Left lung (tissue), 10 donors: ENCODE results near the gene RALA. TPM values are rescaled to one million over a fixed set of nuclear protein-coding genes. Genes with fewer than 3 reads are reported as not detected.

Experiments used
- ATAC-seq: fragments of 200-7000 bp; cut with Tn5 transposase; one replicate; pipeline ENCODE4 v1.9.1; 2020; ENCODE audit warnings: moderate library complexity
- DNase-seq, 4 donors: peaks; one replicate each; pipeline ENCODE4 v3.0.0-alpha.2; 2013 to 2020
- H3K27ac ChIP-seq, 2 donors: fragments of 200-600 bp; sonication (generic) in 1 of 2; one replicate each; pipeline versions ENCODE4 v1.5.0 to v1.8.0; 2020 to 2021
- H3K27me3 ChIP-seq, 2 donors: fragments of 200-600 bp; sonication (generic) in 1 of 2; one replicate each; pipeline versions ENCODE4 v1.5.0 to v1.8.0; 2020 to 2021
- H3K36me3 ChIP-seq, 2 donors: fragments of 200-600 bp; sonication (generic) in 1 of 2; one replicate each; pipeline versions ENCODE4 v1.5.0 to v1.8.0; 2020 to 2021
- H3K4me1 ChIP-seq, 2 donors: fragments of 200-600 bp; one replicate each; pipeline ENCODE4 v1.8.0; 2021
- H3K4me3 ChIP-seq, 2 donors: fragments of 200-600 bp; sonication (generic) in 1 of 2; one replicate each; pipeline versions ENCODE4 v1.5.0 to v1.8.0; 2020 to 2021; ENCODE audit warnings: mild to moderate bottlenecking in 1 of 2
- H3K9me3 ChIP-seq, 2 donors: fragments of 200-600 bp; sonication (generic) in 1 of 2; one replicate each; pipeline versions ENCODE4 v1.5.0 to v1.8.0; 2020 to 2021
- CTCF ChIP-seq, 2 donors: fragments of 200-600 bp; sonication (generic) in 1 of 2; IDR thresholded peaks; one replicate each; pipeline versions ENCODE4 v1.5.0 to v1.8.0; 2021; ENCODE audit warnings: antibody characterized with exemption in 2 of 2
- intact Hi-C, 2 donors: fragments of 100-400 bp; cut with DNase I; formaldehyde crosslinking; loops; one replicate each; pipeline versions ENCODE4 v1.11.2 to v1.14.2; 2022
- polyA plus RNA-seq, 6 donors: library from polyadenylated mRNA; unstranded; fragments of 120-200 nt; gene quantifications; one replicate each; pipeline ENCODE4 v1.2.1, GENCODE V29; 2013; ENCODE audit not compliant: insufficient read length in 6 of 6
- total RNA-seq, 2 donors: library from RNA; stranded (reverse); fragmentation: NEBNext Ultra II Directional; extraction: Animal tissue kit (Norgen Biotek cat#: 25700); gene quantifications; one replicate each; pipeline ENCODE4 v1.2.1, GENCODE V29; 2021
- donor health status: DM: no; HTN: yes; CAD: no.
- donor health status: DM: no; HTN: no; CAD: no.

Gene RALA
- total and polyA plus RNA-seq, 8 donors, result 45.8 to 114 (median 91.5) TPM

- intact Hi-C loops, result no loop called here
- no peak overlapping the region for H3K27ac ChIP-seq
- no peaks in the 10 kb centered on the region for H3K36me3 ChIP-seq
- peaks cover 0 to 3% of the 10 kb centered on the region in 2 donors for H3K4me1 ChIP-seq
- H3K9me3 ChIP-seq, result no peaks in the 10 kb centered on the region
- no peak for TF ChIP-seq CTCF (IDR thresholded peaks at IDR 0.05)
- H3K4me3 ChIP-seq, result no peak overlapping the region
- no peak for DNase-seq
- no peak for ATAC-seq
- no peaks in the 10 kb centered on the region for H3K27me3 ChIP-seq
These were observed 7.2 kb upstream of the RALA start for GRCh38 chr7:39616138-39616537.

GRCh38 chr7:39617005-39617404 is 6.4 kb upstream of the RALA start:
- no peak for TF ChIP-seq CTCF (IDR thresholded peaks at IDR 0.05)
- H3K4me3 ChIP-seq, result no peak overlapping the region
- DNase-seq (no peak), ATAC-seq (no peak)
- intact Hi-C loops, result no loop called here
- peaks cover 0 to 12% of the 10 kb centered on the region in 2 donors for H3K4me1 ChIP-seq
- H3K27ac ChIP-seq, result no peak overlapping the region
- no peaks in the 10 kb centered on the region for H3K27me3 ChIP-seq
- H3K36me3 ChIP-seq, result no peaks in the 10 kb centered on the region
- H3K9me3 ChIP-seq, result no peaks in the 10 kb centered on the region

- H3K27me3 ChIP-seq, result no peaks in the 10 kb centered on the region
- H3K4me1 ChIP-seq, result peaks cover 0 to 21% of the 10 kb centered on the region in 2 donors
- H3K36me3 ChIP-seq, result no peaks in the 10 kb centered on the region
- no peaks in the 10 kb centered on the region for H3K9me3 ChIP-seq
- no peak overlapping the region for H3K4me3 ChIP-seq
- ATAC-seq (no peak), DNase-seq (no peak)
- intact Hi-C loops, result no loop called here
- H3K27ac ChIP-seq, result no peak overlapping the region
- TF ChIP-seq CTCF (IDR thresholded peaks at IDR 0.05), result no peak
These were observed 4.5 kb upstream of the RALA start for GRCh38 chr7:39618868-39619267.

- no peak overlapping the region for H3K27ac ChIP-seq
- DNase-seq (no peak), ATAC-seq (no peak)
- no peaks in the 10 kb centered on the region for H3K36me3 ChIP-seq
- peaks cover 3 to 36% of the 10 kb centered on the region in 2 donors for H3K4me1 ChIP-seq
- no peak overlapping the region for H3K4me3 ChIP-seq
- intact Hi-C loops, result no loop called here
- H3K27me3 ChIP-seq, result no peaks in the 10 kb centered on the region
- H3K9me3 ChIP-seq, result no peaks in the 10 kb centered on the region
- TF ChIP-seq CTCF (IDR thresholded peaks at IDR 0.05), result no peak
These were observed 2.9 kb upstream of the RALA start for GRCh38 chr7:39620486-39620885.

- Histone ChIP-seq H3K27ac (peak overlapping the region in 1 of 2 donors; percentile 31), H3K9me3 (no peaks in the 10 kb centered on the region), H3K36me3 (no peaks in the 10 kb centered on the region), H3K27me3 (no peaks in the 10 kb centered on the region), H3K4me1 (peaks cover 10 to 44% of the 10 kb centered on the region in 2 donors), H3K4me3 (no peak overlapping the region)
- intact Hi-C loops, result no loop called here
- TF ChIP-seq CTCF (IDR thresholded peaks at IDR 0.05), result no peak
- no peak for DNase-seq
- no peak for ATAC-seq
These were observed 2.1 kb upstream of the RALA start for GRCh38 chr7:39621261-39621660.
